HepG2 (cell line): ENCODE data around the gene USP5. TPM values are rescaled to one million over a fixed set of nuclear protein-coding genes. Genes with fewer than 3 reads are reported as not detected.

Experiments used
- BRCA1 ChIP-seq: sonication (generic); formaldehyde crosslinking; IDR thresholded peaks from 2 replicates; pipeline ENCODE4 v1.4.0; 2020; ENCODE audit warnings: missing genetic modification reagents
- CBX1 ChIP-seq: IDR thresholded peaks from one replicate; pipeline ENCODE4 v1.6.1; 2016; ENCODE audit warnings: antibody characterized with exemption, low read depth
- CENPT ChIP-seq: sonication (generic); formaldehyde crosslinking; IDR thresholded peaks from 2 replicates; pipeline ENCODE4 v1.8.0; 2022; ENCODE audit warnings: low read depth, mild to moderate bottlenecking, moderate library complexity, missing genetic modification reagents
- FOXJ3 ChIP-seq: sonication (generic); formaldehyde crosslinking; IDR thresholded peaks from 2 replicates; pipeline ENCODE4 v1.4.0; 2020; ENCODE audit warnings: missing genetic modification reagents, mild to moderate bottlenecking, borderline replicate concordance
- JDP2 ChIP-seq: sonication (generic); formaldehyde crosslinking; IDR thresholded peaks from 2 replicates; pipeline ENCODE4 v1.8.1; 2022; ENCODE audit warnings: missing genetic modification reagents, borderline replicate concordance
- MATR3 ChIP-seq: sonication (generic); formaldehyde crosslinking; IDR thresholded peaks from 2 replicates; pipeline ENCODE4 v1.4.0; 2020; ENCODE audit warnings: missing genetic modification reagents
- NKX3-1 ChIP-seq: sonication (generic); formaldehyde crosslinking; IDR thresholded peaks from 2 replicates; pipeline ENCODE4 v1.5.0; 2020; ENCODE audit warnings: missing genetic modification reagents
- PLSCR1 ChIP-seq: sonication (generic); formaldehyde crosslinking; IDR thresholded peaks from 2 replicates; pipeline ENCODE4 v1.5.0; 2020; ENCODE audit warnings: missing genetic modification reagents, mild to moderate bottlenecking, borderline replicate concordance
- RAD21 ChIP-seq: fragments of 450-650 bp; formaldehyde crosslinking; IDR thresholded peaks from 2 replicates; pipeline ENCODE4 v1.5.0; 2020; ENCODE audit warnings: mild to moderate bottlenecking
- SMAD9 ChIP-seq: sonication (generic); formaldehyde crosslinking; IDR thresholded peaks from 2 replicates; pipeline ENCODE4 v1.5.1; 2020; ENCODE audit warnings: mild to moderate bottlenecking, missing genetic modification reagents
- SYNCRIP ChIP-seq: fragments of 200-400 bp; formaldehyde crosslinking; IDR thresholded peaks from 2 replicates; pipeline ENCODE4 v1.6.1; 2018; ENCODE audit warnings: mild to moderate bottlenecking, low read depth, low read length; ENCODE audit not compliant: insufficient read depth
- TEAD2 ChIP-seq: sonication (generic); formaldehyde crosslinking; IDR thresholded peaks from 2 replicates; pipeline ENCODE4 v1.9.0; 2021; ENCODE audit warnings: missing genetic modification reagents
- YEATS4 ChIP-seq: sonication (generic); formaldehyde crosslinking; IDR thresholded peaks from 2 replicates; pipeline ENCODE4 v1.4.0; 2020; ENCODE audit warnings: missing genetic modification reagents, borderline replicate concordance
- ZBTB7B ChIP-seq: sonication (generic); formaldehyde crosslinking; IDR thresholded peaks from 2 replicates; pipeline ENCODE4 v1.4.0; 2020; ENCODE audit warnings: missing genetic modification reagents
- ZMYM3 ChIP-seq: sonication (generic); formaldehyde crosslinking; IDR thresholded peaks from 2 replicates; pipeline ENCODE4 v1.5.1; 2020; ENCODE audit warnings: mild to moderate bottlenecking, missing genetic modification reagents
- ZNF282 ChIP-seq: fragments of 450-650 bp; IDR thresholded peaks from 2 replicates; pipeline ENCODE4 v1.6.1; 2018; ENCODE audit not compliant: partially characterized antibody
- ZNF547 ChIP-seq: sonication (generic); formaldehyde crosslinking; IDR thresholded peaks from 2 replicates; pipeline ENCODE4 v1.5.1; 2020; ENCODE audit warnings: mild to moderate bottlenecking, missing genetic modification reagents
- ZNF724P ChIP-seq: sonication (generic); formaldehyde crosslinking; IDR thresholded peaks from 2 replicates; pipeline ENCODE4 v1.8.0; 2022; ENCODE audit warnings: missing genetic modification reagents, borderline replicate concordance
- polyA plus RNA-seq, 8 experiments: library from polyadenylated mRNA; depleted of rRNA in 3 of 8; stranded (reverse) in 7 of 8; unstranded in 1 of 8; fragments of >200 nt; fragmentation: Illumina TruSeq in 4 of 8; extraction: Trizol in 4 of 8; gene quantifications; 2 replicates each; pipeline versions ENCODE4 v1.2.1 to v1.2.3, GENCODE V29; 2011 to 2016; ENCODE audit warnings: low read depth in 4 of 8, missing spikeins in 1 of 8, mixed read lengths in 1 of 8; ENCODE audit not compliant: insufficient read depth in 1 of 8
- total RNA-seq, 5 experiments: library from RNA; depleted of rRNA; stranded (reverse); fragments of >200 nt; fragmentation: Illumina TruSeq; extraction: Trizol; gene quantifications; 2 replicates each; pipeline ENCODE4 v1.2.3, GENCODE V29; 2016; ENCODE audit warnings: low read depth in 1 of 5
- TF ChIP-seq, protein P1 (sequence below): IDR thresholded peaks from 2 replicates; pipeline ENCODE4 v1.6.1; 2016
- TF ChIP-seq, protein P2 (sequence below): sonication (generic); formaldehyde crosslinking; IDR thresholded peaks from 2 replicates; pipeline ENCODE4 v1.5.1; 2020; ENCODE audit warnings: missing genetic modification reagents, mild to moderate bottlenecking, borderline replicate concordance

Gene USP5
- total and polyA plus RNA-seq, 2 of the 13 experiments (the other 11 are each of a cell fraction or from before 2014, with no cell fraction given): 39.6 to 56.0 TPM

DNA sequence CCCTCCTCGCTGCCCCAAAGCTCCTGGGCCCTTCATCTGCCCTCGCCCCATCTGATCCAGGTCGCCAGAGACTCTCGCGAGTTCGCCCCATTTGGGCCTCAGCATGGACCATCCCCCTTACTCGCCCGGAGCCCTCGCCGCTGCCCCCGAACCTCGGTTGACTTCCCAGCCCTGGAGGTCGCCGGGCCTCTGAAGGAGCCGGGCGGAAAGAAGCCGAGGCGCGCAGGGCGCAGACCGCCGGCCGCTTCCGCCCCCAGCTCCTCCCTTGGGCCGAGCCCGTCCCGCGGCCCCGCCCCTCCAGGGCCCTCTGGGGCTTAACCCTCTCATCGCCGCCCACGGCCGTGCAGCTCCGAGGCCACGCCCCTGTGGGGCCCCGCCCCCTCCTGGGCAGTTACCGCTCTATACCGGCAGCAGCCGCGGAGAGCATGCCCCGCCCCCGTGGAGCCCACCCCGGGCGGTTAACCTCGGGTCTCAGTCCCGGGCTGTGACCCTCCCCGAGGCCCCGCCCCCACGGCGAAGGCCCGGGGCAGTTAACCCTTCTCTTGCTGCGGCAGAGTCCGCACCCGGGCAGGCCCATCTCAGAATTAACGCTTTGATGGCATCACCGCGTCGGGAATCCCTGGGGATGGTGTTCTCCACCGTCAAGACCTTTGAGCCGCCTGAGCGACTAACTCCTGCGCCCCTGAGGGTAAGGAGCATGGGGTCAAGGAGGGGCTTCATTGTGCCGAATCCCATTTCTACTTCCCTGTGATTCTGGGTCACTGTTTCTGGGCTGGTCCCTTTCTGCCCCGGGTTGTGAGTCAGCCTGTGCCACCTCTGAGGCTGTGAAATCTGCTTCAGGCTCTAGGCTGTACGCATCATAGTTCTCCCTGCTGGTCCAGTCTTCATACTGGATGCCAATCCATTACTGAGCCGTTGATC, 21.4 kb downstream of the USP5 start, which contains the start of gene SPSB2 (continued):
- TF ChIP-seq ZMYM3 (peak; percentile 55), NKX3-1 (CRISPR knock-in tag) (no peak), ZNF547 (peak; percentile 38; the same call in 1 of the 2 replicates), RAD21 (CRISPR knock-in tag) (no peak), PLSCR1 (no peak), FOXJ3 (no peak), ZNF282 (no peak), TEAD2 (no peak), BRCA1 (CRISPR knock-in tag) (no peak), SYNCRIP (no peak), ZNF724P (CRISPR knock-in tag) (peak; percentile 28; the same call in 1 of the 2 replicates), JDP2 (CRISPR knock-in tag) (no peak), MATR3 (CRISPR knock-in tag) (no peak), CBX1 (no peak), CENPT (CRISPR knock-in tag) (no peak), YEATS4 (CRISPR knock-in tag) (no peak), SMAD9 (no peak), ZBTB7B (CRISPR knock-in tag) (peak; percentile 60; the same call in 1 of the 2 replicates)
- TF ChIP-seq, protein P1, sequence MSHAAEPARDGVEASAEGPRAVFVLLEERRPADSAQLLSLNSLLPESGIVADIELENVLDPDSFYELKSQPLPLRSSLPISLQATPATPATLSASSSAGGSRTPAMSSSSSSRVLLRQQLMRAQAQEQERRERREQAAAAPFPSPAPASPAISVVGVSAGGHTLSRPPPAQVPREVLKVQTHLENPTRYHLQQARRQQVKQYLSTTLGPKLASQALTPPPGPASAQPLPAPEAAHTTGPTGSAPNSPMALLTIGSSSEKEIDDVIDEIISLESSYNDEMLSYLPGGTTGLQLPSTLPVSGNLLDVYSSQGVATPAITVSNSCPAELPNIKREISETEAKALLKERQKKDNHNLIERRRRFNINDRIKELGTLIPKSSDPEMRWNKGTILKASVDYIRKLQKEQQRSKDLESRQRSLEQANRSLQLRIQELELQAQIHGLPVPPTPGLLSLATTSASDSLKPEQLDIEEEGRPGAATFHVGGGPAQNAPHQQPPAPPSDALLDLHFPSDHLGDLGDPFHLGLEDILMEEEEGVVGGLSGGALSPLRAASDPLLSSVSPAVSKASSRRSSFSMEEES: peak; percentile 12; the same call in 1 of the 2 replicates
- TF ChIP-seq, protein P2, sequence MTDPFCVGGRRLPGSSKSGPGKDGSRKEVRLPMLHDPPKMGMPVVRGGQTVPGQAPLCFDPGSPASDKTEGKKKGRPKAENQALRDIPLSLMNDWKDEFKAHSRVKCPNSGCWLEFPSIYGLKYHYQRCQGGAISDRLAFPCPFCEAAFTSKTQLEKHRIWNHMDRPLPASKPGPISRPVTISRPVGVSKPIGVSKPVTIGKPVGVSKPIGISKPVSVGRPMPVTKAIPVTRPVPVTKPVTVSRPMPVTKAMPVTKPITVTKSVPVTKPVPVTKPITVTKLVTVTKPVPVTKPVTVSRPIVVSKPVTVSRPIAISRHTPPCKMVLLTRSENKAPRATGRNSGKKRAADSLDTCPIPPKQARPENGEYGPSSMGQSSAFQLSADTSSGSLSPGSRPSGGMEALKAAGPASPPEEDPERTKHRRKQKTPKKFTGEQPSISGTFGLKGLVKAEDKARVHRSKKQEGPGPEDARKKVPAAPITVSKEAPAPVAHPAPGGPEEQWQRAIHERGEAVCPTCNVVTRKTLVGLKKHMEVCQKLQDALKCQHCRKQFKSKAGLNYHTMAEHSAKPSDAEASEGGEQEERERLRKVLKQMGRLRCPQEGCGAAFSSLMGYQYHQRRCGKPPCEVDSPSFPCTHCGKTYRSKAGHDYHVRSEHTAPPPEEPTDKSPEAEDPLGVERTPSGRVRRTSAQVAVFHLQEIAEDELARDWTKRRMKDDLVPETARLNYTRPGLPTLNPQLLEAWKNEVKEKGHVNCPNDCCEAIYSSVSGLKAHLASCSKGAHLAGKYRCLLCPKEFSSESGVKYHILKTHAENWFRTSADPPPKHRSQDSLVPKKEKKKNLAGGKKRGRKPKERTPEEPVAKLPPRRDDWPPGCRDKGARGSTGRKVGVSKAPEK: no peak
